ENCODE data around the gene CD320.
"Not testable (repeated sequence)": the region's sequence is repeated elsewhere in the genome, so short reads cannot be mapped to it uniquely, and the experiment has no call there.

CD320 gene

GRCh38 chr19:8310342-8311055 is 2.3 kb upstream of the CD320 start:
- no peak for DNase-seq (ENCODE audit: low read depth in 3 of 3, low spot score in 1 of 3)

GRCh38 chr19:8308891-8309291 is 733 bp upstream of the CD320 start:
- DNase-seq (ENCODE audit: low read depth in 3 of 3, low spot score in 1 of 3), result no peak

- DNase-seq (ENCODE audit: low read depth in 3 of 3, low spot score in 1 of 3), result no peak
Measured at GRCh38 chr19:8307400-8307964, 676 bp downstream of the CD320 start.

GRCh38 chr19:8306235-8307054 is 1.7 kb downstream of the CD320 start:
- DNase-seq (ENCODE audit: low read depth in 3 of 3, low spot score in 1 of 3), result no peak

GRCh38 chr19:8305798-8306197 is 2.4 kb downstream of the CD320 start:
- no peak for DNase-seq (ENCODE audit: low read depth in 3 of 3, low spot score in 1 of 3)

GRCh38 chr19:8304841-8305621 is 3.1 kb downstream of the CD320 start:
- DNase-seq (ENCODE audit: low read depth in 3 of 3, low spot score in 1 of 3), result no peak

GRCh38 chr19:8302734-8303133 is 5.4 kb downstream of the CD320 start:
- DNase-seq (ENCODE audit: low read depth in 3 of 3, low spot score in 1 of 3), result no peak

- no peak for DNase-seq (ENCODE audit: low read depth in 3 of 3, low spot score in 1 of 3)
Measured at GRCh38 chr19:8302357-8302691, 5.8 kb downstream of the CD320 start.

GRCh38 chr19:8291337-8291736 is 16.8 kb downstream of the CD320 start:
- not testable (repeated sequence) for DNase-seq (ENCODE audit: low read depth in 3 of 3, low spot score in 1 of 3)

GRCh38 chr19:8276508-8276907 is 31.6 kb downstream of the CD320 start:
- DNase-seq (ENCODE audit: low read depth in 3 of 3, low spot score in 1 of 3), result not testable (repeated sequence)

GRCh38 chr19:8269724-8270123 is 38.4 kb downstream of the CD320 start:
- no peak for DNase-seq (ENCODE audit: low read depth in 3 of 3, low spot score in 1 of 3)

- DNase-seq (ENCODE audit: low read depth in 3 of 3, low spot score in 1 of 3), result no peak
Measured at GRCh38 chr19:8265872-8266271, 42.3 kb downstream of the CD320 start.

- not testable (repeated sequence) for DNase-seq (ENCODE audit: low read depth in 3 of 3, low spot score in 1 of 3)
Measured at GRCh38 chr19:8264248-8264647, 43.9 kb downstream of the CD320 start.

- no peak for DNase-seq (ENCODE audit: low read depth in 3 of 3, low spot score in 1 of 3)
Measured at GRCh38 chr19:8262431-8262830, 45.7 kb downstream of the CD320 start.

- no peak for DNase-seq (ENCODE audit: low read depth in 3 of 3, low spot score in 1 of 3)
Measured at GRCh38 chr19:8261881-8262280, 46.3 kb downstream of the CD320 start.

GRCh38 chr19:8261347-8261746 is 46.8 kb downstream of the CD320 start:
- DNase-seq (ENCODE audit: low read depth in 3 of 3, low spot score in 1 of 3), result no peak

GRCh38 chr19:8259922-8260247 is 48.3 kb downstream of the CD320 start:
- DNase-seq (ENCODE audit: low read depth in 3 of 3, low spot score in 1 of 3), result no peak

GRCh38 chr19:8259142-8259921 is 48.8 kb downstream of the CD320 start:
- no peak for DNase-seq (ENCODE audit: low read depth in 3 of 3, low spot score in 1 of 3)

- no peak for DNase-seq (ENCODE audit: low read depth in 3 of 3, low spot score in 1 of 3)
Measured at GRCh38 chr19:8257052-8257443, 51.1 kb downstream of the CD320 start.

- no peak for DNase-seq (ENCODE audit: low read depth in 3 of 3, low spot score in 1 of 3)
Measured at GRCh38 chr19:8256276-8257051, 51.7 kb downstream of the CD320 start.

Measured in stimulated activated CD4-positive, alpha-beta T cell treated with anti-CD3 and anti-CD28 coated beads, TNF-alpha, amount 100 ng/mL, for 1 hour (primary cell).